CD14-positive monocyte (primary cell): ENCODE data around the gene PRICKLE1. TPM values are rescaled to one million over a fixed set of nuclear protein-coding genes. Genes with fewer than 3 reads are reported as not detected.

ENCODE experiments used
- DNase-seq, 3 donors: peaks; one replicate each; pipeline ENCODE4 v3.0.0-alpha.2; 2011 to 2022
- H2AFZ ChIP-seq: 2 replicates; pipeline ENCODE4 v1.6.0; 2012; ENCODE audit warnings: mild to moderate bottlenecking, low read depth, low read length, inconsistent platforms; ENCODE audit not compliant: insufficient read depth, poor library complexity, severe bottlenecking
- H3K27ac ChIP-seq, 2 donors: 1 replicate in 1 of 2; 2 replicates in 1 of 2; pipeline ENCODE4 v1.5.1; 2012 to 2013; ENCODE audit warnings: low read length in 2 of 2, control low read depth in 1 of 2, inconsistent platforms in 1 of 2, low read depth in 1 of 2, mild to moderate bottlenecking in 1 of 2
- H3K27me3 ChIP-seq, 2 donors: one replicate each; pipeline versions ENCODE4 v1.6.0 to v1.6.1; 2011 to 2013; ENCODE audit warnings: low read length in 2 of 2; ENCODE audit not compliant: control insufficient read depth in 2 of 2, insufficient read depth in 2 of 2
- H3K36me3 ChIP-seq, 2 donors: replicated peaks in 1 of 2; 1 replicate in 1 of 2; 2 replicates in 1 of 2; pipeline versions ENCODE4 v1.5.1 to v1.6.1; 2012 to 2013; ENCODE audit warnings: low read length in 2 of 2, control low read depth in 1 of 2, inconsistent platforms in 1 of 2, mild to moderate bottlenecking in 1 of 2; ENCODE audit not compliant: insufficient read depth in 2 of 2, control insufficient read depth in 1 of 2
- H3K4me1 ChIP-seq, 2 donors: 1 replicate in 1 of 2; 2 replicates in 1 of 2; pipeline versions ENCODE4 v1.5.1 to v1.6.1; 2012 to 2013; ENCODE audit warnings: low read length in 2 of 2, control low read depth in 1 of 2, inconsistent platforms in 1 of 2, mild to moderate bottlenecking in 1 of 2, moderate library complexity in 1 of 2; ENCODE audit not compliant: insufficient read depth in 2 of 2, control insufficient read depth in 1 of 2
- H3K4me2 ChIP-seq: replicated peaks from 2 replicates; pipeline ENCODE3; 2012; ENCODE audit warnings: low read length, moderate library complexity, mild to moderate bottlenecking; ENCODE audit not compliant: poor library complexity, severe bottlenecking; ENCODE audit errors: extremely low read depth
- H3K4me3 ChIP-seq, 3 experiments: fragments of 200-600 bp in 1 of 3; sonication (generic) in 1 of 3; replicated peaks in 1 of 3; 1 replicate in 2 of 3; 2 replicates in 1 of 3; pipeline ENCODE4 v1.5.1; 2011 to 2013; ENCODE audit warnings: low read length in 3 of 3, mild to moderate bottlenecking in 3 of 3, control low read depth in 2 of 3, low read depth in 2 of 3, inconsistent platforms in 1 of 3, moderate library complexity in 1 of 3
- H3K79me2 ChIP-seq: 2 replicates; pipeline ENCODE4 v1.6.0; 2012; ENCODE audit warnings: mild to moderate bottlenecking, control low read depth, inconsistent platforms, low read length, moderate library complexity; ENCODE audit not compliant: insufficient read depth
- H3K9ac ChIP-seq: 2 replicates; pipeline ENCODE4 v1.6.0; 2017; ENCODE audit warnings: low read length, mild to moderate bottlenecking; ENCODE audit not compliant: insufficient read depth, poor library complexity, severe bottlenecking
- H3K9me3 ChIP-seq, 2 donors: replicated peaks in 1 of 2; 1 replicate in 1 of 2; 2 replicates in 1 of 2; pipeline versions ENCODE4 v1.5.1 to v1.6.1; 2012 to 2013; ENCODE audit warnings: low read length in 2 of 2, control low read depth in 1 of 2; ENCODE audit not compliant: control insufficient read depth in 1 of 2, insufficient read depth in 1 of 2
- H4K20me1 ChIP-seq: 2 replicates; pipeline ENCODE4 v1.6.0; 2012; ENCODE audit warnings: mild to moderate bottlenecking, low read length, control low read depth, moderate library complexity; ENCODE audit not compliant: insufficient read depth
- H3K27ac Mint-ChIP-seq, 7 donors: one replicate each; pipeline ENCODE4 v1.8.0; 2020; ENCODE audit warnings: mild to moderate bottlenecking in 7 of 7, mixed read lengths in 7 of 7, moderate library complexity in 6 of 7, inconsistent platforms in 2 of 7
- H3K27me3 Mint-ChIP-seq, 3 donors: one replicate each; pipeline ENCODE4 v1.8.0; 2021 to 2022; ENCODE audit warnings: low read depth in 3 of 3, mild to moderate bottlenecking in 3 of 3, mixed read lengths in 3 of 3, moderate library complexity in 3 of 3, inconsistent platforms in 1 of 3
- H3K36me3 Mint-ChIP-seq, 2 donors: one replicate each; pipeline ENCODE4 v1.8.0; 2020; ENCODE audit warnings: mixed read lengths in 2 of 2, inconsistent platforms in 1 of 2, mild to moderate bottlenecking in 1 of 2
- H3K4me1 Mint-ChIP-seq: one replicate; pipeline ENCODE4 v1.8.0; 2020; ENCODE audit warnings: mild to moderate bottlenecking, mixed read lengths
- H3K4me3 Mint-ChIP-seq, 2 donors: one replicate each; pipeline ENCODE4 v1.8.0; 2020; ENCODE audit warnings: mild to moderate bottlenecking in 2 of 2, mixed read lengths in 2 of 2, moderate library complexity in 1 of 2
- H3K9me3 Mint-ChIP-seq, 7 donors: one replicate each; pipeline ENCODE4 v1.8.0; 2020 to 2022; ENCODE audit warnings: mixed read lengths in 7 of 7, mild to moderate bottlenecking in 6 of 7, moderate library complexity in 6 of 7, inconsistent platforms in 2 of 7
- WGBS: methylation state at CpG from one replicate; pipeline ENCODE4 v1.1.5; 2013; ENCODE audit warnings: missing lambda C conversion rate; ENCODE audit not compliant: insufficient coverage; 5-methylcytosine and 5-hydroxymethylcytosine counted together
- intact Hi-C, 2 donors: fragments of 100-400 bp; cut with micrococcal nuclease; formaldehyde crosslinking; loops; one replicate each; pipeline versions ENCODE4 v1.15.0 to v1.15.1; 2023
- polyA plus RNA-seq, 3 donors: library from polyadenylated mRNA; depleted of rRNA in 1 of 3; unstranded in 2 of 3; stranded (reverse) in 1 of 3; fragments of 300-500 nt in 2 of 3; fragments of >200 nt in 1 of 3; fragmentation: Illumina TruSeq in 2 of 3; gene quantifications; 1 replicate in 2 of 3; 2 replicates in 1 of 3; pipeline ENCODE4 v1.2.3, GENCODE V29; 2012 to 2021
- TF ChIP-seq, protein P1 (sequence below): fragments of 200-600 bp; IDR thresholded peaks from one replicate; pipeline ENCODE4 v1.8.0; 2022; ENCODE audit warnings: antibody characterized with exemption, mild to moderate bottlenecking

The PRICKLE1 gene
- polyA plus RNA-seq, 3 donors, result 1.3 to 5.1 (median 2.6) TPM

DNA sequence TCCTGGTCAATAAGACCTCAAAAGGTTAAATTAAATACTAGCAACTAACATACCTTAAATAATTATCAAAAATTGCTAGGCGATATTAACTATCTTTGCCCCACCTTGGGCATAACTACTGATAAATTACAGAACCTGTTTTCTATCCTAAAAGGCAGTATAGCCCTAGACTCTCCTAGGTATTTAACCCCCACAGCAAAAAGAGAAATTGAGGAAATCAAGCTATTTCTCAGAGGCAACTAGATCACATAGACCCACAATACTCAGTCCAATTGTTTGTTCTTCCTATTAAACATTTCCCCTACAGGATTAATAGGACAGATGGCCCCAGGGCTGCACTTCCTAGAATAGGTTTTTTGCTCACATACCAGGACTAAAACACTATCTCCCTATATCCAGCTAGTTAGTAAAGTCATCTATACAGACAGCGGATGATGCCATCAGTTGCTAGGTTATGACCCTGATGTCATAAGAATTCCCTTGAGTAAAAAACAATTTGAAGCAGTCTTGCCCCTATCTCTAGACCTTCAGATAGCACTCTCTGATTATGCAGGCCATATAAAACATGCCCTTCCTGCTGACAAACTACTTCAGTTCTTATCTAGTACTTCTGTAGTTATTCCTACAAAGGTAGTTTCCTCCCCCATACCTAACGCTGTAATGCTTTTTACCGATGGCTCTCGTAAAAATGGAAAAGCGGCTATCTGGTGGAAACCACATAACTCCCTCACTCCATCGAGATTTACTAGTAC, 145.2 kb downstream of the PRICKLE1 start:
- no peaks in the 10 kb centered on the region for H4K20me1 ChIP-seq
- H3K4me3 Mint-ChIP-seq, result no peak overlapping the region
- no peaks in the 10 kb centered on the region for H3K4me1 Mint-ChIP-seq
- H3K9me3 ChIP-seq, result peaks cover 0 to 2% of the 10 kb centered on the region in 2 donors
- no peaks in the 10 kb centered on the region for H3K4me1 ChIP-seq
- no peaks in the 10 kb centered on the region for H3K79me2 ChIP-seq
- H3K27me3 Mint-ChIP-seq, result peaks cover 0 to 2% (median 0%) of the 10 kb centered on the region in 3 donors
- no peak overlapping the region for H3K27ac Mint-ChIP-seq
- peaks cover 0 to 3% (median 2%) of the 10 kb centered on the region in 7 donors for H3K9me3 Mint-ChIP-seq
- H3K36me3 Mint-ChIP-seq, result peaks cover 65 to 85% of the 10 kb centered on the region in 2 donors
- no peak overlapping the region for H2AFZ ChIP-seq
- peaks cover 38 to 91% of the 10 kb centered on the region in 2 donors for H3K36me3 ChIP-seq
- H3K9ac ChIP-seq, result no peak overlapping the region
- TF ChIP-seq, protein P1, sequence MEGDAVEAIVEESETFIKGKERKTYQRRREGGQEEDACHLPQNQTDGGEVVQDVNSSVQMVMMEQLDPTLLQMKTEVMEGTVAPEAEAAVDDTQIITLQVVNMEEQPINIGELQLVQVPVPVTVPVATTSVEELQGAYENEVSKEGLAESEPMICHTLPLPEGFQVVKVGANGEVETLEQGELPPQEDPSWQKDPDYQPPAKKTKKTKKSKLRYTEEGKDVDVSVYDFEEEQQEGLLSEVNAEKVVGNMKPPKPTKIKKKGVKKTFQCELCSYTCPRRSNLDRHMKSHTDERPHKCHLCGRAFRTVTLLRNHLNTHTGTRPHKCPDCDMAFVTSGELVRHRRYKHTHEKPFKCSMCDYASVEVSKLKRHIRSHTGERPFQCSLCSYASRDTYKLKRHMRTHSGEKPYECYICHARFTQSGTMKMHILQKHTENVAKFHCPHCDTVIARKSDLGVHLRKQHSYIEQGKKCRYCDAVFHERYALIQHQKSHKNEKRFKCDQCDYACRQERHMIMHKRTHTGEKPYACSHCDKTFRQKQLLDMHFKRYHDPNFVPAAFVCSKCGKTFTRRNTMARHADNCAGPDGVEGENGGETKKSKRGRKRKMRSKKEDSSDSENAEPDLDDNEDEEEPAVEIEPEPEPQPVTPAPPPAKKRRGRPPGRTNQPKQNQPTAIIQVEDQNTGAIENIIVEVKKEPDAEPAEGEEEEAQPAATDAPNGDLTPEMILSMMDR, result no peak
- no peak overlapping the region for H3K27ac ChIP-seq
- H3K27me3 ChIP-seq, result no peaks in the 10 kb centered on the region
- no peak overlapping the region for H3K4me3 ChIP-seq
- 100% methylated on average over 4 of the region's 7 CpGs for whole genome bisulfite sequencing
- intact Hi-C loops, result no loop called here
- no peak for DNase-seq
- H3K4me2 ChIP-seq, result no peak overlapping the region

DNA sequence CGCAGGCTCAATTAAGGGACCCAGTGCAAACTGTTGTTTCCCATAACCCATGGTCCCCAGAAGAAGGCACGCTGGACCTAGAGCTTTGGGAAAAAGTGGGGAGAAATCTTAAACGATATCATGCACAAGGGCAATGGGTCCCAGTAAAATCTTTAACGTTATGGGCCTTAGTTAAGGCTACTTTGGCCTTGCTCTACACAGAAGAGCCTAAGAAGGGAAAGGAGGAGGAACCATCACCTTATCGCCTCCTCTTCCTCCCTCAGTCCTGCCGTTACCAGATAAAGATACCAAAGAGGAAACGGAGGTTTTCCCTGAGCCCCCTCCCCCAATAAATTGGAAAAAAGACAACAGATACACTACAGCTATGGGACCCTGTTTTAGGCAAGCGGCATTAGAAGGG, 146.7 kb downstream of the PRICKLE1 start:
- Mint-ChIP-seq H3K27ac (no peak overlapping the region), H3K9me3 (peaks cover 0 to 3% (median 2%) of the 10 kb centered on the region in 7 donors), H3K27me3 (peaks cover 0 to 2% (median 0%) of the 10 kb centered on the region in 3 donors), H3K4me1 (no peaks in the 10 kb centered on the region), H3K4me3 (no peak overlapping the region), H3K36me3 (peaks cover 57 to 81% of the 10 kb centered on the region in 2 donors)
- peaks cover 32 to 84% of the 10 kb centered on the region in 2 donors for H3K36me3 ChIP-seq
- no peaks in the 10 kb centered on the region for H3K79me2 ChIP-seq
- WGBS, result 100% methylated on average over 4 of the region's 8 CpGs
- peaks cover 0 to 2% of the 10 kb centered on the region in 2 donors for H3K9me3 ChIP-seq
- TF ChIP-seq, protein P1, result no peak
- no peak overlapping the region for H3K4me2 ChIP-seq
- H3K4me1 ChIP-seq, result no peaks in the 10 kb centered on the region
- H3K27me3 ChIP-seq, result no peaks in the 10 kb centered on the region
- no peak overlapping the region for H3K4me3 ChIP-seq
- H2AFZ ChIP-seq, result no peak overlapping the region
- no peak overlapping the region for H3K27ac ChIP-seq
- no peaks in the 10 kb centered on the region for H4K20me1 ChIP-seq
- H3K9ac ChIP-seq, result no peak overlapping the region
- intact Hi-C loops, result no loop called here
- DNase-seq, result no peak
